MV-4-11 (cell line): ENCODE data around the gene PLAU.
"Not testable (repeated sequence)": the region's sequence is repeated elsewhere in the genome, so short reads cannot be mapped to it uniquely, and the experiment has no call there.

Experiments
- DNase-seq: peaks from one replicate; lab custom pipeline; 2025; lab: John Stamatoyannopoulos, UW

Gene PLAU

DNA sequence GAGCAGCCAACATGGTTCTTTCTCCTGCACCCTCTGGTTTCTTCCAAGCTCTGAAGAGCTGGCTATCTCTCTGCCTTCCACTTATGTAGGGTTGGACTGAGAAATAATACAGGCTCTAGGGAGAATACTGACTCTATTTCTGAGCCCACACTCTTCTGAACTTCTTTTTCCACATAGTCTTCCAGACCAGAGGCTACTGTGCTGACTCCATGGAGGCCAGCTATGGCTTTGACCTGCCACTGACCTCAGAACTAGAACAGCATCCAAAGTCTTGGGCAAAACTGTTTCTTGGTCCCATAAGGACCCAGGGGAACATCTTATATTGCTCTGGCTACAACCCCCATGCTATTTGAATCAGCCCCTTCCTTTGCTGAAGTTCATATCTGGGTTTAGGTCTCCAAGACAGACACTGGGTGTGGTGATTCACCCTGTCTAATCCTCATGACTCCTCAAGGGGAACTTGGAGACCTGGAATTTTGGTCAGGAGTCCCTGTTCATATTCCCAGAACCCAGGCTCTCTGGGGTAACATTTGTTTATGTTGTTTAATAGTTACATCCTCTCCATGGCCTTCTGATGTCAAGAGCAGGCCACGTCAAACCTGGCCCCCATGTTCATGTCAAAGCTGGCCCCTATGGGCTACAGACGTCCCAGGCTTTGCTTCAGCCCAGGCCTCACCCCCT lies 12.1 kb upstream of the PLAU start:
- no peak for DNase-seq

DNA sequence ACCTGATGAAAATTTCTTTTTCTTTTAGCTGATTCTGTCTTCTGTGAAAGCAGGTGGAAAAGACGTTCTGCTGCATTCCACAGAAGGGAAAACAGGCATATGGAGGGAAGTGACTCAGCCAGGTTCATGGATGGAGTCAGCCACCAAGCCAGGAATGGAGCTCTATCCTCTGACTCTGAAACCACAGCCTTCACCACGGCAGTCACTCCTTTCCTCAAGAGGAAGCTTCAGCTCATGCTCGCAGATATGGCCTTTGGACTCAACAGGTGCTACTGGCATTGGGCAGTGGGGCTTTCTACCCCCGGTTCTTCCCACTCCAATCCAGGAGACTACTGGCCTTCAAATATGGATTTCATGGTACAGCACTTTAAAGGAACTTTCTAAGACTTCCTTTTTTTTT lies 11.5 kb upstream of the PLAU start:
- DNase-seq = peak; percentile 53

DNA sequence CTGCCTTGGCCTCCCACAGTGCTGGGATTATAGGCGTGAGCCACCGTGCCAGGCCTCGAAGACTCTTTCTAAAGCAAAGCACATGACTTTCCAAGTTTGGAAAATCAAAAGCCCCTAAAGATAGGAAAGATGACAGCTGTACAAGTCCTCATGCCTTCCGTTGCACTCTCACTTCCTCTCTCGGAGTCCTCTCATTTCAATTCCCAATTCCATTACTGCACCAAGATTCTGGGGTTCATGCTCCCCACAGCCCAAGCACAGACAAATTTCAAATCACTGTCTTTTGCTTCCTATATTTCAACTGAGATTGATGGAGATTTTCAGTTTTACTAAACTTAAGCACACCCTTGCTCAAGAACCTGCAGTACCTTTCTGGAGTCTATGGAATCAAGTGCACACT lies 10.9 kb upstream of the PLAU start:
- peak; percentile 61 for DNase-seq

DNA sequence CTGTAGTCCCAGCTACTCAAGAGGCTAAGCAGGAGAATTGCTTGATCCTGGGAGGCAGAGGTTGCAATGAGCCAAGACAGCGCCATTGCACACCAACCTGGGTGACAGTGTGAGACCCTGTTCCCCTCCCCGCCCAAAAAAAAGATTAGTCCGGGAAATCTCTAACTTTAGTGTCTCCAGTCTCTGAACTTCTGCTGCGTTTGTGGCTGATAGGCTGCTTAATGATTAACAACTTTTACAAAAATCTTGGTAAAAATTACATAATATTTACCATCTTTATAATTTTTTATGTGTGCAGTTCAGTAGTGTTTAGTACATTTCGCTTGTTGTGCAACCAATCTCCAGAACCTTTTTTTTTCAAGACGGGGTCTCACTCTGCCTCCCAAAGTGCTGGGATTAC lies 9.7 kb upstream of the PLAU start:
- no peak for DNase-seq

DNA sequence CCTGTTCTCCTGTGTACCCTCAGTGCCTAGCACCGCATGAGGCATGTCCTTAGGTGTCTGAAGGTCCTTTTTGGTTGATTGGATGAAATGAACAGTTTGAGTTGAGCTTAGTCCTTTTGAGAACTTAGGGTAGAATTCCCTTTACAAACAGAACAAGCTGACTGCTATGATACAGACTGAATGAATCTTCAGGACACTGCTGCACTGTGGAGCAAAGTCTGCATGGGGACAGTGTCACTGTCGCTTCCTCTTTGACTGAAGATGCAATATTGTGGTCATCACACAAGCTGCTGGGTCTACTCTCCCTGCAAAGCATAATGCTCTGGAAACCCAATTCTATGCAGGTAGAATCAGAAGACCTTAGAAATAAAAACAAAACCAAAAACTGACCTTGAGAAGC lies 8.6 kb upstream of the PLAU start:
- peak; percentile 68 for DNase-seq

DNA sequence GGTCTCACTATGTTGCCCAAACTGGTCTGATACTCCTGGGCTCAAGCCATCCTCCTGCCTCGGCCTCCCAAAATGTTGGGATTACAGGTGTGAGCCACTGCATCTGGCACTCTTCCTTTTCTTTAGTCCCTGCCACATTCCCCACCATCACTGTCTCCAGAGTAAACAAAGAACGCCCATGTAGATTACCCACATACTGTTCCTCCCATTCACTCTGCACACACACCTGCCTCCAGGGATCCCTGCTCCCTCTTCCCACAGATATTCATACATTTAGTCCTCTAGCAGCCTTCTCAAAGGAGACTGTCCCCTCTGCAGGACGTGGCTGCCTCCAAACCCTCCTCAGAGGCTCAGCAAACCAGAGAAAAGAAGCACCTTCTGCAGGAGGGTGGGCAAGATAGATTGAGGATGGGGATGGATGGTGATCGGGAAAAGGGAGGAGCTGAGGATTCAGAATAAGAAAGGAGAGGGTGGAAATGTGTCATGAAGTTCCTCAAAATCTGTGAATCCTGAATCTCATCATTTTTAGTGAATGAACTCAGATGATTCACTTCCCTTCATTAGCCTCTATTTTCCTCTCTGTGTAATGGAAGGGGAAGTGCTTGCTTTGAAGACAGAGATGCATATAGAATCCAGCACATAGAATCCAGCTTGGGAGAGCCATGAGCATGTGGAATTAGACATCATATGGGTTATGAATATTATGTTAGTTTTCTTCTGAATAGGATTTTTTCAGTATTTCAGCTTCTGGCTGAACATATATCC lies 5.5 kb upstream of the PLAU start:
- DNase-seq = peak; percentile 52

DNA sequence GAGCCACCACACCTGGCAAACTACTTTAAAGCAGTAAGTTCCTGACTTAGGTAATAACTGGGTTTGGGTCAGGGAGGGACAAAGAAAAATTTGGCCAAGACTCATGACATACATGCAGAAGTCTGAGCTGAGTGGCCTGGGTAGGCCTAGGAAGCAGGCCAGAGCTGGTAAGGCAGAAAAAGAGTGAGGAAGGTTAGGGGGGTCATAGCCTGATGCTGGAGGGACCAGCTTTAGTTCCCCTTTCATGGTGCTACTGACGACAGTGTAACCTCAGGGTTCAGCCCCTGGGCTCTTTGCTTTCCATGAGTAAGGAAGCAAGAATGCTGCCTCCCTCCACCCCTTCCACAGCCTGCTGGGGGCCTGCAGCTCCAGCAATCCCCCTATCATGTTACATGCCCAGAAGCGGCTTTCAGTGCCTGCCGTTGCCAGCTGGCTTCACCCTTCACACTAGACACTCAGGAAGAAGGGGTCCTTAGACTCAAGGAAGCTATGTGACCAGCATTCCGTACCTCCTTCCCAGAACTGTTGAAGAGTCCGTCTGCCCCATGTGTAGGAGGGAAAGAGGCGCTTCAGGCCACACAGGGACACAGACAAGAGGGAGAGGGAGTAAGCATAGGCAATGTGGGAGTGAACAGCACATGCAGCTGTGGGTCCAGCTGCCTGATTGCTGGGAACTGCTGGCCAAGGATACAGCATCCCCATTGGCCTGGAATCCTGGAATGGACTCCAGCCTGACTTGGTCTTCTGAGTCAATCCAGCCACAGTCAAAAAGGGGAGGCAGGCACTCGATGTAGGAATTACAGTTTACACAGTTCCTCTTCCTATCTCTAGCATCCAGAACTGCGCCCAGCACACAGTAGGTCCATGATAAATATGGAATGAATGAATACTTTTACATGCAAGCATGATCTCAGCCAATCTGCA lies 4.1 kb upstream of the PLAU start:
- peak; percentile 97 for DNase-seq

DNA sequence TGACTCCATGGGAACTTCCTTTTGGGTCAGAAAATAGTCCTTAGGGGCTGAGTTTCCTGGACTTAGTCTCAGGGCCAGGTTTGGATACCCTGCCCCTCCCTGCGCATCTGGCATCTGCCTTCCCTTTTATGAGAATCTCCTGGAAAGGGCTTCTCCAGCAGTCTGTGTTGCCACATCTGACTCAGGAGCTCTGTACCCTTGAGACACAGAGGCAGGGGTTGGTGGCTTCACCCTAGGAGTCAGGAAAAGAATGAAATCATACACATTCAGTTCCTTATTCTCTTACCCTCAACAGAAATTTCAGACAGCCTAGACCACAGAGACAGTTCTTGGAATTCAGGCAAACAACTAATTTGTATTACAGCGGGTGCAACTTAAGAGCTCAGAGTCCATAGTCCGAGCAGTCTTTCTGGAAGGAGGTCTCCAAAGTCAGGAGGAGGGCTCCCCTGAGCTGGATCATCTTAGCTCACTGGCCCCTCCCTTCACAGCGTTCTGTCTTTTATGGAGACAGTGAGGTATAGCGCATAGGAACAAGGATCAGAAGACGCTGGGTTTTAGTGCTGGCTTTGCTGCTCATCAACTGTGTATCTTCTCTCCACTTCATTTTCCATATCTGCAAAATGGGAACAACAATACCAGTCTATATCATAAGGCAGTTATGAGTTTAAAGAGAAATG lies 3.0 kb upstream of the PLAU start:
- peak; percentile 100 for DNase-seq

DNA sequence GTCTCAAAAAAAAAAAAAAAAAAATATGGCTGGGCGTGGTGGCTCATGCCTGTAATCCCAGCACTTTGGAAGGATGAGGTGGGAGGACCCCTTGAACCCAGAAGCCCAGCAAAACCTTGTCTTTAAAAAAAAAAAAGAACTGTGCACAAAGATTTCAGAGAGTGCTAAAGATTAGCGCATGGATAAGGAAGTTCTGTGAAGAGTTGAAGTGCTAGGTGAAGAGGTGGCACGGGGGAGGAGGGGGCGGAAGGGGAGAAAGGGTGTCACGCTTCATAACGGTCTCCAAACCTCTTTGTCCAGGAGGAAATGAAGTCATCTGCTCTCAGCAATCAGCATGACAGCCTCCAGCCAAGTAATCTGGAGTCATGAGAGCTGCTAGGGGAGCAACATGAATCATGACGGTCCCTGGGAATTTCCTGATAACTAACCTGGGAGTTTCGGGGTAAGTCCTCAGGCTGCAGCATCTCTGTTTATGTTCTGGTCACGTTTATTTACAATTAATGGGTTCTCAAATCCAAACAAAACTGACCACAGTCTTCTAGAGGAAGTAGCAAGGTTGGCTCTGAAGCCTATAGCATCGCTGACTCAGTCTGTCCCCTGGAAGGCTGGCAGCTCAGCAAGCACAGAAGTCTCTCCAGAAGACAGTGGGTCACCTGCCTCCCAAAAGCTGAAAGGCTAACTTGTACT lies 1.9 kb upstream of the PLAU start:
- DNase-seq = peak; percentile 96

DNA sequence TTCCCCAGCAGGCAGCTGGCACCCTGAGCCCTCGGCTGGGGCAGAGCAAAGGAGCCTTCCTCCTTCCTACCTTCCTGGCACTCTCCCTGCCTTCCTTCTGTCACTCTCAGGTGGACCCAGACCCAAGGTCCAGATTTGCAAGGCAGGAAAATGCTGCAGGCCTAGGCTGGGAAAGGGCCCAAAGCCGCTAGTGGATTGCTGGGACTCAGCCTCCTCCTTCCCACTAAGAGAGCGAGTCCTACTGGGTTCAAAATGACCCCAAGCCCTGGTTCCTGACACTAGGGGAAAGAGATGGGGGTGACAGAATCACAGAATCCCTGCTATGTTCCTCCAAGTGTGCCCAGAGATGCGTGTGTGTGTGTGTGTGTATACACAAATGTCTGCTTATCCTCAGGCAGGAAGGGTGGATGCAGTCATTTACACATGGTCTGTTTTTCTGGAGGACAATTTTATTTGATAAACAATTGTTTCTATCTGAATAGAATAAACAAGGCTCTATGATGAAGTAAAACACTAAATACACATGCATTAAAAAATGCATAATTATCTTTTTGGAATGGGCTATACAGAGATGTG lies 1.3 kb upstream of the PLAU start:
- no peak for DNase-seq

DNA sequence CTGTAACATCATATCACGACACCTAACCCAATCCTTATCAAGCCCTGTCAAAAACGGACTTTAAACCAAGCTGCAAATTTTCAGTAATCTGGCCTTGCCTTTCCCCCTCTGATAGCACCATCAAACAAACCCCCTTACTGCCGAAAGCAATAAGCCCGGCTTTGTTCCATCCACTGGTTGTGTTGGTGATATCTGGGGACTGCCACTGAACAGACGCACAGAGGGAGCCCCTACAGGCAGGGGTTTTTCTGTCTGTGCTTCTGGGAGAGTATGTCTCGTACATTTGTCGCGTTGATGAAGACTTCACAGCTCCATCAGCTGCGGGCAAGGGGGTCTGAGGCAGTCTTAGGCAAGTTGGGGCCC lies 550 bp upstream of the PLAU start:
- DNase-seq = peak; percentile 42

DNA sequence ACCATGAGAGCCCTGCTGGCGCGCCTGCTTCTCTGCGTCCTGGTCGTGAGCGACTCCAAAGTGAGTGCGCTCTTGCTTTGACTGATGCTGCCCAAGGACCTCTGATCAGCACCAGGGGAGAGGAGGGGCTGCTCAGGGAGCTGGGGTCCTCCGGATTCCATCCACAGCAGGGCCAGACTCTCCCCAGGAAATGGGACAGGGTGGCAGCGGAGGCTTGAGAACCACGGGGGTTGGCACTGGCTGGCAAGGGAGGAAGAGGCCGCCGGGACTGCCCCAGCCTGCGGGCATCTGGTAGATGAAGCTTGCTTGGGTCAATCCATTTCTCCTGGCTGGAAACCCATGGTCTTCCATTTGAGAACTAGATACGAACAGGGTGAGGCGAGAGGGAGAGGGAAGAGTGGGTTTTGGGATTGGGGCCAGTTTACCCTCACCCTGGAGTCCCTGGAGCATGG lies 647 bp downstream of the PLAU start:
- DNase-seq = no peak

DNA sequence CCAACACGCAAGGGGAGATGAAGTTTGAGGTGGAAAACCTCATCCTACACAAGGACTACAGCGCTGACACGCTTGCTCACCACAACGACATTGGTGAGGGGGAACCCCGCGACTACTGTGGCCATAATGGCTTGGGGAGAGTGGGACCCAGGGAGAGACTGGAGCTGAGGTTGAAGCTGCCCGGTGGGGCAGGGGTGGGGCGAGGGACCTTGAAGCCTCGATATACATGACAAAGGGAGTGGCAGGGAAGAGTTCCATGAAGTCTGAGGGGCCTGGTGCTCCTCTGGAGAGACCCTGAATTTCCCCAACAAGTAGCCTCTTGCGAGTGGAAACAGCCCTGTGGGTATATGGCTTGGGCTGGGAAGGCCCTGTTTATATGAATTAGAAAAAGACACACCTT lies 3.1 kb downstream of the PLAU start:
- DNase-seq = no peak

DNA sequence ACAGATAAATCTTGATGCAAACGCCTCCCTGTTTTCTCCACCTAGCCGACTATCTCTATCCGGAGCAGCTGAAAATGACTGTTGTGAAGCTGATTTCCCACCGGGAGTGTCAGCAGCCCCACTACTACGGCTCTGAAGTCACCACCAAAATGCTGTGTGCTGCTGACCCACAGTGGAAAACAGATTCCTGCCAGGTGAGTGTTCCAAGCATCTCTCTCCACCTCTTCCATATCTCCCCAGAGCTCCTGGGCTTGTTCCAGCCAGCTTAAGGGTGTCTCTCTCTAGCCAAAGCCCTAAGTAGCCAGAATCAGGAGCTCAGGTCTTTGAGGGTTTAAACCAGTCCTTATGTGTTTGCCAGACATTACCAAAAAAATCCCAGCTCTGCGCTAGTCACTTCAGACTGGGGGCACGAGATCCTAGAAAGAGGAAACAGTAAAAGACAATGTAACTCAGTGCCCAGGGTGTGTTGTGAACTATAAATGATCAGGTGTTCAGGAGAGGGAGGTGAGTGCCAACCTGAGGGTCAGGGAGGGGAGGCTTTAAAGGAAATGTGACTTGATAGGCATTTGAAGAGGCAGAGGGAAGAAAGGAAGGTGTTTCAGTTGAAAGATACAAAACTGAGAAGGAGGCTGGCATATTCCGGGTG lies 4.4 kb downstream of the PLAU start:
- DNase-seq = no peak

DNA sequence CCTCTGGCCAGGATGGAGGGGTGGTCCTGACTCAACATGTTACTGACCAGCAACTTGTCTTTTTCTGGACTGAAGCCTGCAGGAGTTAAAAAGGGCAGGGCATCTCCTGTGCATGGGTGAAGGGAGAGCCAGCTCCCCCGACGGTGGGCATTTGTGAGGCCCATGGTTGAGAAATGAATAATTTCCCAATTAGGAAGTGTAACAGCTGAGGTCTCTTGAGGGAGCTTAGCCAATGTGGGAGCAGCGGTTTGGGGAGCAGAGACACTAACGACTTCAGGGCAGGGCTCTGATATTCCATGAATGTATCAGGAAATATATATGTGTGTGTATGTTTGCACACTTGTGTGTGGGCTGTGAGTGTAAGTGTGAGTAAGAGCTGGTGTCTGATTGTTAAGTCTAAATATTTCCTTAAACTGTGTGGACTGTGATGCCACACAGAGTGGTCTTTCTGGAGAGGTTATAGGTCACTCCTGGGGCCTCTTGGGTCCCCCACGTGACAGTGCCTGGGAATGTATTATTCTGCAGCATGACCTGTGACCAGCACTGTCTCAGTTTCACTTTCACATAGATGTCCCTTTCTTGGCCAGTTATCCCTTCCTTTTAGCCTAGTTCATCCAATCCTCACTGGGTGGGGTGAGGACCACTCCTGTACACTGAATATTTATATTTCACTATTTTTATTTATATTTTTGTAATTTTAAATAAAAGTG lies 6.0 kb downstream of the PLAU start:
- peak; percentile 41 for DNase-seq

DNA sequence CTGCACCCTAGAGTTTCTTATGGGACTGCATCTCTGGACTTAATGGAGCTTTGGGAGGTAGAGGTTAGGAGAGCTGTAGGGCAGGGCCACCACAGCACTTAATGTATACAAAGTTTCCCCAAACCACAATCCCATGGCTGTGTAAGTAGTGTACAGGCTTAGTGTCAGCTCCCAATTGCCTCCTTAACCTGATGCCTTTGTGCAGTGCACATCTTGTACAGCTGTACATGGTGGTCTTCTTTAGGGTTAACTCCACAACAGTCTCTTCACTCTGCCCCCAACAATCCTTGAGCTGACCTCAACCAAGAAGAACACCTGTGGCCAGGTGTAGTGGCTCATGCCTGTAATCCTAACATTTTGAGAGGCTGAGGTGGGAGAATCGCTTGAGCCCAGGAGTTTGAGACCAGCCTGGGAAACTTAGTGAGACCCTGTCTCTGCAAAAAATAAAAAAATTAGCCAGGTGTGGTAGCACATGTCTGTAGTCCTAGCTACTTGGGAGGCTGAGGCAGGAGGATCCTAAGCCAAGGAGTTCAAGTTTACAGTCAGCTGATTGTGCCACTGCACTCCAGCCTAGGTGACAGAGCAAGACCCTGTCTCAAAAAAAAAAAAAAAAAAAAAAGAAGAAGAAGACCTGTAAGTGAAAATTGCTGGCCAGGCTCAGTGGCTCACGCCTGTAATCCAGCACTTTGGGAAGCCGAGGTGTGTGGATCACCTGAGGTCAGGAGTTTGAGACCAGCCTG lies 6.8 kb downstream of the PLAU start:
- no peak for DNase-seq

DNA sequence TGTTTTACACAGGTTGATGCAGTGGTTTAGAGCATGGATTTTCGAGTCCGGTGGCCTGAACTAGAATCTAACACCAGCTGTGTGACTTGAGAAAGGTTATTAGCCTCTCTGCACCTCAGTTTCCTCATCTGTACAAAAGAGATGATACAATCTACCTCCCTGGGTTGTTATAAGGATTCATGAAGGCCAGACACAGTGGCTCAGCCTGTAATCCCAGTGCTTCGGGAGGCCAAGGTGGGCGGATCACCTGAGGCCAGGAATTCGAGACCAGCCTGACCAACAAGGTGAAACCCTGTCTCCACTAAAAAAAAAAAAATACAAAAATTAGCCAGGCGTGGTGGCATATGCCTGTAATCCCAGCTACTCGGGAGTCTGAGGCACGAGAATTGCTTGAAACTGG lies 8.5 kb downstream of the PLAU start:
- not testable (repeated sequence) for DNase-seq

DNA sequence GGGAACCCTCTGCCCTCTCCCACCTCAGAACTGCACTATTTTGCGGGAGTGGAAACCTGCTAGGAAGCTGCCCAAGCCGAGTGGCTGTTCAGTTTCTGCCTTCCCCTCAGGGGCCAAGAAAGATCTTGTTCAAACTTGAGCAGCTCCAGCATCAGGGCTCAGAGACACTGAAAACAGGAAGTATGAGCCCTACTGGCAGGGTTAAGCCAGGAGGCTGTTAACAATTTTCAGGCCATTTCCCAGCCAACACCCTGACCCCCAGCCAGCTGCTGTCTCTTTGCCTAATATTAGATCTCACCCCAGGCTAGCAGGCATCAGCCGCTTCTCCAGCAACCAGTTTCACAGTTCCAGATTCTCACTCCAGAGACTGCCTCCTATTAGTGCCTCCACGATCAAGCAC lies 9.2 kb downstream of the PLAU start:
- DNase-seq = peak; percentile 97
